ENCODE data around the gene SDCCAG8.

- TF ChIP-seq CTCF (IDR thresholded peaks at IDR 0.05; ENCODE audit: poor library complexity): no peak
- no peak for TF ChIP-seq EZH2phosphoT487 (IDR thresholded peaks at IDR 0.05; ENCODE audit: low read depth, severe bottlenecking, unreplicated experiment)
Observed at GRCh38 chr1:243443557-243443956, 187.7 kb downstream of the SDCCAG8 start.
